H9 (cell line): ENCODE results near the gene CYFIP1. TPM values are rescaled to one million over a fixed set of nuclear protein-coding genes. Genes with fewer than 3 reads are reported as not detected.

Experiments used
- DNase-seq: peaks from one replicate; pipeline ENCODE4 v3.0.0-alpha.2; 2017
- H2AFZ ChIP-seq: one replicate; pipeline ENCODE4 v1.6.1; 2013; ENCODE audit warnings: mild to moderate bottlenecking, low read length, control low read depth, moderate library complexity
- H2AK5ac ChIP-seq: 2 replicates; pipeline ENCODE4 v1.6.1; 2013; ENCODE audit warnings: low read length, control low read depth, mixed read lengths; ENCODE audit not compliant: insufficient read length
- H2BK120ac ChIP-seq: one replicate; pipeline ENCODE4 v1.6.1; 2013; ENCODE audit warnings: low read depth, mild to moderate bottlenecking, low read length, control low read depth, inconsistent platforms; ENCODE audit not compliant: poor library complexity, severe bottlenecking
- H2BK12ac ChIP-seq: 2 replicates; pipeline ENCODE4 v1.6.1; 2013; ENCODE audit warnings: low read length, control low read depth, mixed read lengths, low read depth; ENCODE audit not compliant: insufficient read length
- H2BK15ac ChIP-seq: 2 replicates; pipeline ENCODE4 v1.6.1; 2013; ENCODE audit warnings: low read depth, low read length, control low read depth
- H2BK20ac ChIP-seq: one replicate; pipeline ENCODE4 v1.6.1; 2013; ENCODE audit warnings: low read depth, mild to moderate bottlenecking, low read length, control low read depth, inconsistent platforms; ENCODE audit not compliant: poor library complexity, severe bottlenecking
- H2BK5ac ChIP-seq: 2 replicates; pipeline ENCODE4 v1.6.1; 2013; ENCODE audit warnings: low read length, control low read depth, mixed read lengths; ENCODE audit not compliant: insufficient read length
- H3K14ac ChIP-seq: 2 replicates; pipeline ENCODE4 v1.6.1; 2013; ENCODE audit warnings: low read length, control low read depth; ENCODE audit not compliant: insufficient read depth
- H3K18ac ChIP-seq: 2 replicates; pipeline ENCODE4 v1.6.1; 2013; ENCODE audit warnings: low read depth, mild to moderate bottlenecking, mixed read lengths, low read length, control low read depth; ENCODE audit not compliant: insufficient read length
- H3K23ac ChIP-seq: 2 replicates; pipeline ENCODE4 v1.6.1; 2013; ENCODE audit warnings: low read length, control low read depth, mixed read lengths, low read depth; ENCODE audit not compliant: insufficient read length
- H3K23me2 ChIP-seq: 2 replicates; pipeline ENCODE4 v1.6.1; 2013; ENCODE audit warnings: low read depth, mild to moderate bottlenecking, mixed read lengths, low read length, control low read depth; ENCODE audit not compliant: insufficient read length, poor library complexity, severe bottlenecking
- H3K27ac ChIP-seq: 2 replicates; pipeline ENCODE4 v1.5.1; 2013; ENCODE audit warnings: low read length, control low read depth, mixed read lengths, low read depth; ENCODE audit not compliant: insufficient read length
- H3K27me3 ChIP-seq: 2 replicates; pipeline ENCODE4 v1.6.1; 2013; ENCODE audit warnings: low read length, control low read depth, inconsistent platforms; ENCODE audit not compliant: insufficient read depth
- H3K4ac ChIP-seq: 2 replicates; pipeline ENCODE4 v1.6.1; 2013; ENCODE audit warnings: low read depth, mild to moderate bottlenecking, control low read depth, inconsistent platforms, low read length, moderate library complexity
- H3K4me1 ChIP-seq: 2 replicates; pipeline ENCODE4 v1.6.1; 2013; ENCODE audit warnings: low read length, control low read depth, inconsistent platforms; ENCODE audit not compliant: insufficient read depth
- H3K4me2 ChIP-seq: 2 replicates; pipeline ENCODE4 v1.6.1; 2013; ENCODE audit warnings: low read length, control low read depth, mixed read lengths; ENCODE audit not compliant: insufficient read length, insufficient read depth
- H3K56ac ChIP-seq: 2 replicates; pipeline ENCODE4 v1.6.1; 2013; ENCODE audit warnings: low read depth, mild to moderate bottlenecking, mixed read lengths, low read length, control low read depth; ENCODE audit not compliant: insufficient read length
- H3K79me1 ChIP-seq: 2 replicates; pipeline ENCODE4 v1.6.1; 2013; ENCODE audit warnings: low read depth, mild to moderate bottlenecking, moderate library complexity, low read length, control low read depth, inconsistent platforms; ENCODE audit not compliant: insufficient read depth, poor library complexity, severe bottlenecking
- H3K79me2 ChIP-seq: 2 replicates; pipeline ENCODE4 v1.6.1; 2013; ENCODE audit warnings: low read length, control low read depth, inconsistent platforms; ENCODE audit not compliant: insufficient read depth
- H3K9ac ChIP-seq: 2 replicates; pipeline ENCODE4 v1.6.1; 2013; ENCODE audit warnings: low read length, control low read depth, mixed read lengths; ENCODE audit not compliant: insufficient read length; ENCODE audit errors: extremely low read depth
- H3K9me3 ChIP-seq: one replicate; pipeline ENCODE4 v1.6.1; 2013; ENCODE audit warnings: low read depth, low read length, inconsistent platforms; ENCODE audit not compliant: control insufficient read depth
- H3T11ph ChIP-seq: one replicate; pipeline ENCODE4 v1.6.1; 2013; ENCODE audit warnings: mild to moderate bottlenecking, low read length, control low read depth, inconsistent platforms
- H4K20me1 ChIP-seq: one replicate; pipeline ENCODE4 v1.6.1; 2013; ENCODE audit not compliant: control insufficient read depth, insufficient read length, insufficient read depth
- H4K5ac ChIP-seq: 2 replicates; pipeline ENCODE4 v1.6.1; 2013; ENCODE audit warnings: low read depth, mild to moderate bottlenecking, mixed read lengths, low read length, control low read depth; ENCODE audit not compliant: insufficient read length
- H4K8ac ChIP-seq: replicated peaks from 2 replicates; pipeline ENCODE4 v1.6.1; 2013; ENCODE audit warnings: low read length, control low read depth, mixed read lengths, low read depth; ENCODE audit not compliant: insufficient read length
- H4K91ac ChIP-seq: 2 replicates; pipeline ENCODE4 v1.6.1; 2013; ENCODE audit warnings: low read depth, mild to moderate bottlenecking, moderate library complexity, mixed read lengths, low read length, control low read depth; ENCODE audit not compliant: insufficient read length
- H3K27ac Mint-ChIP-seq, 3 experiments: 2 replicates in 2 of 3; 3 replicates in 1 of 3; pipeline ENCODE4 v1.8.0; 2020 to 2021; ENCODE audit warnings: mixed read lengths in 3 of 3, mild to moderate bottlenecking in 1 of 3, moderate library complexity in 1 of 3
- H3K27me3 Mint-ChIP-seq: 2 replicates; pipeline ENCODE4 v1.8.0; 2021; ENCODE audit warnings: low read depth, mild to moderate bottlenecking, moderate library complexity, mixed read lengths
- H3K36me3 Mint-ChIP-seq, 3 experiments: 2 replicates in 2 of 3; 3 replicates in 1 of 3; pipeline ENCODE4 v1.8.0; 2020 to 2021; ENCODE audit warnings: low read depth in 3 of 3, mixed read lengths in 3 of 3; ENCODE audit not compliant: insufficient read depth in 1 of 3
- H3K4me1 Mint-ChIP-seq, 2 experiments: 2 replicates each; pipeline ENCODE4 v1.8.0; 2020; ENCODE audit warnings: mixed read lengths in 2 of 2
- H3K4me3 Mint-ChIP-seq, 2 experiments: 2 replicates in 1 of 2; 3 replicates in 1 of 2; pipeline ENCODE4 v1.8.0; 2020 to 2021; ENCODE audit warnings: mild to moderate bottlenecking in 2 of 2, mixed read lengths in 2 of 2, moderate library complexity in 1 of 2
- H3K9me3 Mint-ChIP-seq, 2 experiments: 2 replicates in 1 of 2; 3 replicates in 1 of 2; pipeline ENCODE4 v1.8.0; 2020; ENCODE audit warnings: mild to moderate bottlenecking in 2 of 2, mixed read lengths in 2 of 2, moderate library complexity in 1 of 2
- WGBS: extraction: QIAGEN DNeasy Blood & Tissue Kit; methylation state at CpG from one replicate; pipeline ENCODE4 v1.1.7; 2013; ENCODE audit warnings: missing lambda C conversion rate, low lambda C conversion rate, mixed read lengths; ENCODE audit not compliant: insufficient read length; ENCODE audit errors: extremely low coverage; 5-methylcytosine and 5-hydroxymethylcytosine counted together
- total RNA-seq: library from RNA; stranded (reverse); gene quantifications from 2 replicates; pipeline ENCODE4 v1.2.1, GENCODE V29; 2021
- TF ChIP-seq, protein P1 (sequence below): fragments of 200-600 bp; sonication (generic); conservative IDR thresholded peaks from 3 replicates; pipeline ENCODE4 v1.8.0; 2021; ENCODE audit warnings: antibody characterized with exemption, mild to moderate bottlenecking

CYFIP1 gene
- total RNA-seq, 1 experiment from 2014 or later = 71.2 TPM

GRCh38 chr15:22907161-22907950, 72.8 kb downstream of the CYFIP1 start:
- Histone ChIP-seq H3K18ac (no peak overlapping the region), H2AK5ac (no peak overlapping the region), H3T11ph (no peak overlapping the region), H2BK5ac (no peak overlapping the region), H2AFZ (no peak overlapping the region), H2BK12ac (no peak overlapping the region), H3K27me3 (no peaks in the 10 kb centered on the region), H3K27ac (no peak overlapping the region), H4K91ac (no peak overlapping the region), H3K79me2 (no peaks in the 10 kb centered on the region), H2BK20ac (no peak overlapping the region), H3K4ac (no peak overlapping the region), H3K23me2 (no peaks in the 10 kb centered on the region), H4K20me1 (peaks cover 3% of the 10 kb centered on the region), H3K4me2 (no peak overlapping the region), H3K56ac (no peak overlapping the region), H2BK15ac (no peak overlapping the region), H3K9ac (no peak overlapping the region), H3K4me1 (no peaks in the 10 kb centered on the region), H4K5ac (no peak overlapping the region), H3K14ac (no peak overlapping the region), H3K9me3 (no peaks in the 10 kb centered on the region), H3K79me1 (no peaks in the 10 kb centered on the region), H2BK120ac (no peak overlapping the region), H4K8ac (no peak overlapping the region), H3K23ac (no peak overlapping the region)
- no peak for DNase-seq
- Mint-ChIP-seq H3K9me3 (no peaks in the 10 kb centered on the region), H3K27ac (no peak overlapping the region), H3K4me1 (no peaks in the 10 kb centered on the region), H3K36me3 (peaks cover 27 to 49% (median 39%) of the 10 kb centered on the region in 3 experiments), H3K27me3 (no peaks in the 10 kb centered on the region), H3K4me3 (no peak overlapping the region)
- no CpG with 5 or more reads among the region's 16 CpGs for WGBS
- TF ChIP-seq, protein P1, sequence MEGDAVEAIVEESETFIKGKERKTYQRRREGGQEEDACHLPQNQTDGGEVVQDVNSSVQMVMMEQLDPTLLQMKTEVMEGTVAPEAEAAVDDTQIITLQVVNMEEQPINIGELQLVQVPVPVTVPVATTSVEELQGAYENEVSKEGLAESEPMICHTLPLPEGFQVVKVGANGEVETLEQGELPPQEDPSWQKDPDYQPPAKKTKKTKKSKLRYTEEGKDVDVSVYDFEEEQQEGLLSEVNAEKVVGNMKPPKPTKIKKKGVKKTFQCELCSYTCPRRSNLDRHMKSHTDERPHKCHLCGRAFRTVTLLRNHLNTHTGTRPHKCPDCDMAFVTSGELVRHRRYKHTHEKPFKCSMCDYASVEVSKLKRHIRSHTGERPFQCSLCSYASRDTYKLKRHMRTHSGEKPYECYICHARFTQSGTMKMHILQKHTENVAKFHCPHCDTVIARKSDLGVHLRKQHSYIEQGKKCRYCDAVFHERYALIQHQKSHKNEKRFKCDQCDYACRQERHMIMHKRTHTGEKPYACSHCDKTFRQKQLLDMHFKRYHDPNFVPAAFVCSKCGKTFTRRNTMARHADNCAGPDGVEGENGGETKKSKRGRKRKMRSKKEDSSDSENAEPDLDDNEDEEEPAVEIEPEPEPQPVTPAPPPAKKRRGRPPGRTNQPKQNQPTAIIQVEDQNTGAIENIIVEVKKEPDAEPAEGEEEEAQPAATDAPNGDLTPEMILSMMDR = no peak
